Fibroblast of pulmonary artery (primary cell): ENCODE measurements around the gene GRAMD2B.

Experiments used
- DNase-seq: peaks from one replicate; pipeline ENCODE4 v3.0.0-alpha.2; 2010; ENCODE audit warnings: low read depth
- H3K4me3 ChIP-seq: replicated peaks from 2 replicates; pipeline ENCODE4 v1.5.1; 2011; ENCODE audit warnings: low read depth, mild to moderate bottlenecking, control low read depth, low read length, moderate library complexity
- CTCF ChIP-seq: IDR thresholded peaks from 2 replicates; pipeline ENCODE4 v1.5.1; 2011; ENCODE audit warnings: mild to moderate bottlenecking, control low read depth, low read length, inconsistent platforms; ENCODE audit errors: missing control alignments

GRAMD2B gene

GRCh38 chr5:126494393-126494792 is 71.2 kb downstream of the GRAMD2B start:
- H3K4me3 ChIP-seq = no peak overlapping the region
- no peak for DNase-seq
- TF ChIP-seq CTCF = no peak

- no peak for TF ChIP-seq CTCF
- DNase-seq = no peak
- no peak overlapping the region for H3K4me3 ChIP-seq
Measured at GRCh38 chr5:126497506-126497905, 74.3 kb downstream of the GRAMD2B start.

GRCh38 chr5:126499278-126499677 is 76.1 kb downstream of the GRAMD2B start:
- H3K4me3 ChIP-seq = no peak overlapping the region
- DNase-seq = no peak
- no peak for TF ChIP-seq CTCF

GRCh38 chr5:126499853-126500342 is 76.7 kb downstream of the GRAMD2B start:
- TF ChIP-seq CTCF = peak; percentile 60
- H3K4me3 ChIP-seq = no peak overlapping the region
- peak; percentile 39 for DNase-seq

GRCh38 chr5:126501448-126501847 is 78.2 kb downstream of the GRAMD2B start:
- no peak for TF ChIP-seq CTCF
- H3K4me3 ChIP-seq = no peak overlapping the region
- no peak for DNase-seq

GRCh38 chr5:126503602-126504104 is 80.4 kb downstream of the GRAMD2B start:
- peak; percentile 82 for DNase-seq
- no peak for TF ChIP-seq CTCF
- no peak overlapping the region for H3K4me3 ChIP-seq

GRCh38 chr5:126506079-126506478 is 82.9 kb downstream of the GRAMD2B start:
- TF ChIP-seq CTCF = no peak
- DNase-seq = no peak
- no peak overlapping the region for H3K4me3 ChIP-seq
